ENCODE results near the gene PPARA.

The PPARA gene

GRCh38 chr22:46280999-46281623 lies 130.8 kb downstream of the PPARA start:
- peaks cover 19% of the 10 kb centered on the region for H3K36me3 ChIP-seq (ENCODE audit: control insufficient read depth, insufficient read depth, low read length)
- H3K4me3 ChIP-seq (ENCODE audit: low read depth, low read length), result no peak overlapping the region
- H3K9me3 ChIP-seq (ENCODE audit: control insufficient read depth, insufficient read depth, low read length), result no peaks in the 10 kb centered on the region
- H3K4me1 ChIP-seq (ENCODE audit: control insufficient read depth, insufficient read depth, low read length), result no peaks in the 10 kb centered on the region
- H3K9ac ChIP-seq (ENCODE audit: low read depth, low read length), result no peak overlapping the region
- no peaks in the 10 kb centered on the region for H3K27me3 ChIP-seq (ENCODE audit: control insufficient read depth, insufficient read depth, low read length)

GRCh38 chr22:46281866-46282678 lies 131.7 kb downstream of the PPARA start:
- no peaks in the 10 kb centered on the region for H3K27me3 ChIP-seq (ENCODE audit: control insufficient read depth, insufficient read depth, low read length)
- H3K4me3 ChIP-seq (ENCODE audit: low read depth, low read length), result no peak overlapping the region
- H3K36me3 ChIP-seq (ENCODE audit: control insufficient read depth, insufficient read depth, low read length), result peaks cover 24% of the 10 kb centered on the region

GRCh38 chr22:46286006-46286405 lies 135.7 kb downstream of the PPARA start:
- H3K27me3 ChIP-seq (ENCODE audit: control insufficient read depth, insufficient read depth, low read length), result no peaks in the 10 kb centered on the region
- no peaks in the 10 kb centered on the region for H3K4me1 ChIP-seq (ENCODE audit: control insufficient read depth, insufficient read depth, low read length)
- H3K9me3 ChIP-seq (ENCODE audit: control insufficient read depth, insufficient read depth, low read length), result no peaks in the 10 kb centered on the region
- H3K4me3 ChIP-seq (ENCODE audit: low read depth, low read length), result no peak overlapping the region
- H3K9ac ChIP-seq (ENCODE audit: low read depth, low read length), result no peak overlapping the region
- H3K36me3 ChIP-seq (ENCODE audit: control insufficient read depth, insufficient read depth, low read length), result peaks cover 25% of the 10 kb centered on the region

More at GRCh38 chr22:46281866-46282678, 131.7 kb downstream of the PPARA start:
- Histone ChIP-seq H3K4me1 (ENCODE audit: control insufficient read depth, insufficient read depth, low read length) (no peaks in the 10 kb centered on the region), H3K9me3 (ENCODE audit: control insufficient read depth, insufficient read depth, low read length) (no peaks in the 10 kb centered on the region), H3K9ac (ENCODE audit: low read depth, low read length) (no peak overlapping the region)

- Histone ChIP-seq H3K9ac (ENCODE audit: low read depth, low read length) (no peak overlapping the region), H3K4me3 (ENCODE audit: low read depth, low read length) (no peak overlapping the region), H3K9me3 (ENCODE audit: control insufficient read depth, insufficient read depth, low read length) (no peaks in the 10 kb centered on the region), H3K27me3 (ENCODE audit: control insufficient read depth, insufficient read depth, low read length) (no peaks in the 10 kb centered on the region), H3K36me3 (ENCODE audit: control insufficient read depth, insufficient read depth, low read length) (peaks cover 26% of the 10 kb centered on the region), H3K4me1 (ENCODE audit: control insufficient read depth, insufficient read depth, low read length) (no peaks in the 10 kb centered on the region)
Observed at GRCh38 chr22:46286941-46287872, 136.9 kb downstream of the PPARA start.

- no peaks in the 10 kb centered on the region for H3K9me3 ChIP-seq (ENCODE audit: control insufficient read depth, insufficient read depth, low read length)
- no peaks in the 10 kb centered on the region for H3K27me3 ChIP-seq (ENCODE audit: control insufficient read depth, insufficient read depth, low read length)
- peaks cover 29% of the 10 kb centered on the region for H3K36me3 ChIP-seq (ENCODE audit: control insufficient read depth, insufficient read depth, low read length)
- no peak overlapping the region for H3K4me3 ChIP-seq (ENCODE audit: low read depth, low read length)
- H3K9ac ChIP-seq (ENCODE audit: low read depth, low read length), result no peak overlapping the region
- H3K4me1 ChIP-seq (ENCODE audit: control insufficient read depth, insufficient read depth, low read length), result no peaks in the 10 kb centered on the region
Observed at GRCh38 chr22:46287873-46288751, 137.8 kb downstream of the PPARA start.

- no peaks in the 10 kb centered on the region for H3K4me1 ChIP-seq (ENCODE audit: control insufficient read depth, insufficient read depth, low read length)
- no peaks in the 10 kb centered on the region for H3K27me3 ChIP-seq (ENCODE audit: control insufficient read depth, insufficient read depth, low read length)
- no peaks in the 10 kb centered on the region for H3K9me3 ChIP-seq (ENCODE audit: control insufficient read depth, insufficient read depth, low read length)
- H3K9ac ChIP-seq (ENCODE audit: low read depth, low read length), result no peak overlapping the region
- peaks cover 29% of the 10 kb centered on the region for H3K36me3 ChIP-seq (ENCODE audit: control insufficient read depth, insufficient read depth, low read length)
- no peak overlapping the region for H3K4me3 ChIP-seq (ENCODE audit: low read depth, low read length)
Observed at GRCh38 chr22:46288846-46289243, 138.5 kb downstream of the PPARA start.

- H3K4me3 ChIP-seq (ENCODE audit: low read depth, low read length), result no peak overlapping the region
- H3K9me3 ChIP-seq (ENCODE audit: control insufficient read depth, insufficient read depth, low read length), result no peaks in the 10 kb centered on the region
- no peaks in the 10 kb centered on the region for H3K4me1 ChIP-seq (ENCODE audit: control insufficient read depth, insufficient read depth, low read length)
- H3K27me3 ChIP-seq (ENCODE audit: control insufficient read depth, insufficient read depth, low read length), result no peaks in the 10 kb centered on the region
- no peak overlapping the region for H3K9ac ChIP-seq (ENCODE audit: low read depth, low read length)
- peaks cover 24% of the 10 kb centered on the region for H3K36me3 ChIP-seq (ENCODE audit: control insufficient read depth, insufficient read depth, low read length)
Observed at GRCh38 chr22:46289244-46289891, 139.0 kb downstream of the PPARA start.

GRCh38 chr22:46290121-46290842 lies 140.0 kb downstream of the PPARA start:
- H3K9ac ChIP-seq (ENCODE audit: low read depth, low read length), result no peak overlapping the region
- peaks cover 2% of the 10 kb centered on the region for H3K4me1 ChIP-seq (ENCODE audit: control insufficient read depth, insufficient read depth, low read length)
- no peaks in the 10 kb centered on the region for H3K27me3 ChIP-seq (ENCODE audit: control insufficient read depth, insufficient read depth, low read length)
- H3K9me3 ChIP-seq (ENCODE audit: control insufficient read depth, insufficient read depth, low read length), result no peaks in the 10 kb centered on the region
- H3K36me3 ChIP-seq (ENCODE audit: control insufficient read depth, insufficient read depth, low read length), result peaks cover 19% of the 10 kb centered on the region
- H3K4me3 ChIP-seq (ENCODE audit: low read depth, low read length), result no peak overlapping the region

- no peaks in the 10 kb centered on the region for H3K9me3 ChIP-seq (ENCODE audit: control insufficient read depth, insufficient read depth, low read length)
- H3K4me3 ChIP-seq (ENCODE audit: low read depth, low read length), result no peak overlapping the region
- H3K9ac ChIP-seq (ENCODE audit: low read depth, low read length), result no peak overlapping the region
- H3K27me3 ChIP-seq (ENCODE audit: control insufficient read depth, insufficient read depth, low read length), result no peaks in the 10 kb centered on the region
- peaks cover 9% of the 10 kb centered on the region for H3K4me1 ChIP-seq (ENCODE audit: control insufficient read depth, insufficient read depth, low read length)
- peaks cover 18% of the 10 kb centered on the region for H3K36me3 ChIP-seq (ENCODE audit: control insufficient read depth, insufficient read depth, low read length)
Observed at GRCh38 chr22:46290843-46291785, 140.8 kb downstream of the PPARA start.

All from iPS-15b (cell line).